Neural cell (in vitro differentiated cells): ENCODE measurements around the gene OARD1.

Source experiments
- EP300 ChIP-seq: fragments of 450-650 bp; conservative IDR thresholded peaks from 2 replicates; pipeline ENCODE4 v1.6.1; 2014; ENCODE audit warnings: antibody characterized with exemption, mild to moderate bottlenecking, moderate library complexity; ENCODE audit not compliant: poor library complexity, severe bottlenecking
- EZH2 ChIP-seq: fragments of 200-600, 300-800 bp; shearing (Covaris generic), sonication (generic); IDR thresholded peaks from 2 replicates; pipeline ENCODE4 v1.6.1; 2014; ENCODE audit warnings: antibody characterized with exemption, low read length, borderline replicate concordance, mild to moderate bottlenecking; ENCODE audit not compliant: insufficient read depth, poor library complexity, severe bottlenecking
- SMC3 ChIP-seq: fragments of 450-650 bp; conservative IDR thresholded peaks from 2 replicates; pipeline ENCODE4 v1.6.1; 2014; ENCODE audit warnings: antibody characterized with exemption, mild to moderate bottlenecking, moderate library complexity; ENCODE audit not compliant: poor library complexity

DNA sequence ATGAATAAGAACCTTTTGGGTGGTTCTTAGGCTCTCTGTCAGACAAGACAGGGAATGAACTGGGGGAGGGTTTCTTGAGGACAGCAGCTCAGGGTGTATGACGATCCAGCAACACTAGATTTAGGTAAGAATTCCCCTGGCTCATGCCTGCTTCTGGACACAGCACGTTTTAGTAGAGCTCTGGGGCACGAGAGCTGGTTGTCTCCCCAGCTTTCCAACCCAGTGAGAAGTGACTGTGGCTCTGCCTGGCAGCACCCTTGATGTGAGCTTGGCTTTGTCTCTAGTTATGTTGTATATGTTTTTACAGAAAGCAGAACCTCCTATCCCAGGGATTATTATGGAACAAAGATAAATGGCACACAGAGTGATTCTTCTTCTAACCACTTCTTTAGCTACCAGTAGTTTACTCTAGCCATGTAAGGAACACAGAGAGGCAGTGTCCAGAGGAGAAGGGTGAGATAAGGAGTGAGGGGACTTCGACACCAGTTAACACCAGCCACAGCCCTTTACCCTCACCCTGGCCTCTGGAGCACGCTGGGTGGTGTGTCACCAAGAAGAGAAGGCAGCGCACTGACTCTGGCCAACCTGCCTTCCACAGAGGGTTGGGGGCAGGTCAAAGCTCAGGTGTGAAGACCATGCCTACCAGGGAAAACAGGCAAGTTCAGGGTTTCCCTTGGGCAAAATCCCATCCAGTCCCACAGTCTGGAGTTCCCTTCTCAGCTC, 15.2 kb downstream of the OARD1 start:
- TF ChIP-seq EZH2 (no peak), SMC3 (no peak), EP300 (no peak)
